GM18861 (cell line): ENCODE measurements around the gene PYDC1.
"Not testable (repeated sequence)": the region's sequence is repeated elsewhere in the genome, so short reads cannot be mapped to it uniquely, and the experiment has no call there.

ENCODE experiments used
- ATAC-seq: cut with Tn5 transposase; IDR thresholded peaks from one replicate; pipeline ENCODE4 v1.9.1; 2021; ENCODE audit not compliant: unreplicated experiment

The PYDC1 gene

GRCh38 chr16:31181102-31181830, 35.7 kb downstream of the PYDC1 start:
- no peak for ATAC-seq

- peak; percentile 39 for ATAC-seq
Observed at GRCh38 chr16:31179747-31180459, 37.0 kb downstream of the PYDC1 start, which contains the start of gene FUS. Gene FUS, plus strand, starts transcription at chr16:31180139. Its CDS starts 76 bp downstream, at chr16:31180215.

GRCh38 chr16:31179219-31179746, 37.7 kb downstream of the PYDC1 start:
- ATAC-seq = peak; percentile 3

- no peak for ATAC-seq
Observed at GRCh38 chr16:31177136-31177535, 39.8 kb downstream of the PYDC1 start.

GRCh38 chr16:31170048-31170447, 46.9 kb downstream of the PYDC1 start:
- not testable (repeated sequence) for ATAC-seq

GRCh38 chr16:31168848-31169247, 48.1 kb downstream of the PYDC1 start:
- no peak for ATAC-seq

- ATAC-seq = no peak
Observed at GRCh38 chr16:31167315-31167714, 49.6 kb downstream of the PYDC1 start.
